ENCODE results near the gene TSKS.

Gene TSKS

GRCh38 chr19:49713236-49713845 is 49.8 kb downstream of the TSKS start:
- DNase-seq: no peak

GRCh38 chr19:49712397-49712859 is 50.7 kb downstream of the TSKS start:
- DNase-seq: no peak

- DNase-seq: no peak
Observed at GRCh38 chr19:49710372-49710951, 52.6 kb downstream of the TSKS start.

GRCh38 chr19:49705919-49706318 is 57.2 kb downstream of the TSKS start:
- no peak for DNase-seq

GRCh38 chr19:49704888-49705642 is 58.0 kb downstream of the TSKS start:
- no peak for DNase-seq

- no peak for DNase-seq
Observed at GRCh38 chr19:49701271-49701786, 61.8 kb downstream of the TSKS start.

- DNase-seq: no peak
Observed at GRCh38 chr19:49700563-49700962, 62.5 kb downstream of the TSKS start.

- no peak for DNase-seq
Observed at GRCh38 chr19:49699364-49699763, 63.7 kb downstream of the TSKS start.

GRCh38 chr19:49696865-49697264 is 66.2 kb downstream of the TSKS start:
- no peak for DNase-seq

GRCh38 chr19:49696115-49696514 is 67.0 kb downstream of the TSKS start:
- no peak for DNase-seq

- DNase-seq: no peak
Observed at GRCh38 chr19:49692147-49692506, 71.0 kb downstream of the TSKS start.

GRCh38 chr19:49691243-49692146 is 71.6 kb downstream of the TSKS start:
- no peak for DNase-seq

GRCh38 chr19:49690656-49691242 is 72.4 kb downstream of the TSKS start, which contains the start of gene CPT1C:
Gene CPT1C (plus strand): TSS chr19:49691116. CDS start chr19:49692253, 1,137 bp downstream.
- DNase-seq: peak; percentile 70

GRCh38 chr19:49690079-49690655 is 72.9 kb downstream of the TSKS start:
- DNase-seq: no peak

Measured in CD4-positive, alpha-beta T cell treated with Interleukin-12 subunit alpha and Interleukin-12 subunit beta, for 1 hour (primary cell).